ENCODE measurements around the gene GPR15LG.

The GPR15LG gene

GRCh38 chr10:84191106-84191505 is 17.5 kb downstream of the GPR15LG start:
- no peak for TF ChIP-seq CTCF (conservative IDR thresholded peaks at IDR 0.05; ENCODE audit: low read depth)
- no peak overlapping the region for H3K27ac ChIP-seq
- DNase-seq (ENCODE audit: low spot score) = no peak
- CTCF ChIA-PET = interaction anchor here (0.5 kb wide), 2 partner anchors 31 to 164 kb away, joined by 3 read pairs; no protein-coding TSS in a partner anchor
- POLR2A ChIA-PET (ENCODE audit: low non-redundant PET) = no interaction called here

GRCh38 chr10:84193327-84193726 is 19.7 kb downstream of the GPR15LG start:
- DNase-seq (ENCODE audit: low spot score) = no peak
- POLR2A ChIA-PET (ENCODE audit: low non-redundant PET) = no interaction called here

GRCh38 chr10:84193846-84194423 is 20.3 kb downstream of the GPR15LG start:
- DNase-seq (ENCODE audit: low spot score) = no peak
- H3K27ac ChIP-seq = no peak overlapping the region
- CTCF ChIA-PET = no interaction called here
- no peak for TF ChIP-seq CTCF (conservative IDR thresholded peaks at IDR 0.05; ENCODE audit: low read depth)
- POLR2A ChIA-PET (ENCODE audit: low non-redundant PET) = no interaction called here

More at GRCh38 chr10:84193327-84193726, 19.7 kb downstream of the GPR15LG start:
- CTCF ChIA-PET = no interaction called here
- TF ChIP-seq CTCF (conservative IDR thresholded peaks at IDR 0.05; ENCODE audit: low read depth) = no peak
- no peak overlapping the region for H3K27ac ChIP-seq

GRCh38 chr10:84194424-84195043 is 20.9 kb downstream of the GPR15LG start, which contains the start of gene CDHR1:
TSS of gene CDHR1 (plus strand) at chr10:84194537. CDS start at chr10:84194761, 224 bp downstream.
- H3K27ac ChIP-seq = no peak within 1 kb of the TSS
- peak; percentile 43 for DNase-seq (ENCODE audit: low spot score)
- no peak for TF ChIP-seq CTCF (conservative IDR thresholded peaks at IDR 0.05; ENCODE audit: low read depth)
- POLR2A ChIA-PET (ENCODE audit: low non-redundant PET) = no interaction called here
- CTCF ChIA-PET = no interaction called here

GRCh38 chr10:84195044-84195830 is 21.6 kb downstream of the GPR15LG start:
- no peak for TF ChIP-seq CTCF (conservative IDR thresholded peaks at IDR 0.05; ENCODE audit: low read depth)
- no peak overlapping the region for H3K27ac ChIP-seq
- POLR2A ChIA-PET (ENCODE audit: low non-redundant PET) = no interaction called here
- DNase-seq (ENCODE audit: low spot score) = no peak
- CTCF ChIA-PET = no interaction called here

GRCh38 chr10:84196083-84196482 is 22.5 kb downstream of the GPR15LG start:
- TF ChIP-seq CTCF (conservative IDR thresholded peaks at IDR 0.05; ENCODE audit: low read depth) = no peak
- DNase-seq (ENCODE audit: low spot score) = no peak
- POLR2A ChIA-PET (ENCODE audit: low non-redundant PET) = no interaction called here
- no peak overlapping the region for H3K27ac ChIP-seq
- CTCF ChIA-PET = no interaction called here
